Subcutaneous abdominal adipose tissue (tissue), 5 donors: Measurements from ENCODE around the gene NKX6-2.
"Not testable (repeated sequence)": the region's sequence is repeated elsewhere in the genome, so short reads cannot be mapped to it uniquely, and the experiment has no call there.

Experiments
- H3K27ac ChIP-seq: one replicate; pipeline ENCODE4 v1.7.0; 2013; ENCODE audit warnings: low read depth, mild to moderate bottlenecking, inconsistent platforms, low read length, moderate library complexity
- H3K27me3 ChIP-seq, 5 donors: one replicate each; pipeline ENCODE4 v1.7.0; 2013; ENCODE audit warnings: low read length in 5 of 5, inconsistent platforms in 1 of 5; ENCODE audit not compliant: control insufficient read depth in 5 of 5, insufficient read depth in 4 of 5
- H3K36me3 ChIP-seq, 5 donors: one replicate each; pipeline ENCODE4 v1.7.0; 2013; ENCODE audit warnings: low read length in 5 of 5; ENCODE audit not compliant: control insufficient read depth in 5 of 5, insufficient read depth in 5 of 5
- H3K4me1 ChIP-seq, 5 donors: one replicate each; pipeline ENCODE4 v1.7.0; 2013; ENCODE audit warnings: low read length in 5 of 5, mild to moderate bottlenecking in 3 of 5, moderate library complexity in 1 of 5; ENCODE audit not compliant: control insufficient read depth in 5 of 5, insufficient read depth in 5 of 5
- H3K4me3 ChIP-seq, 5 donors: one replicate each; pipeline ENCODE4 v1.7.0; 2013; ENCODE audit warnings: low read length in 5 of 5, low read depth in 1 of 5
- H3K9ac ChIP-seq, 5 donors: one replicate each; pipeline ENCODE4 v1.7.0; 2013; ENCODE audit warnings: low read length in 5 of 5, mild to moderate bottlenecking in 4 of 5, moderate library complexity in 3 of 5
- H3K9me3 ChIP-seq, 5 donors: one replicate each; pipeline ENCODE4 v1.7.0; 2013; ENCODE audit warnings: low read length in 5 of 5; ENCODE audit not compliant: control insufficient read depth in 5 of 5
- donor health status: healthy.
- donor health status: healthy.
- donor health status: healthy.
- donor health status: healthy.
- donor health status: healthy.

The NKX6-2 gene

DNA sequence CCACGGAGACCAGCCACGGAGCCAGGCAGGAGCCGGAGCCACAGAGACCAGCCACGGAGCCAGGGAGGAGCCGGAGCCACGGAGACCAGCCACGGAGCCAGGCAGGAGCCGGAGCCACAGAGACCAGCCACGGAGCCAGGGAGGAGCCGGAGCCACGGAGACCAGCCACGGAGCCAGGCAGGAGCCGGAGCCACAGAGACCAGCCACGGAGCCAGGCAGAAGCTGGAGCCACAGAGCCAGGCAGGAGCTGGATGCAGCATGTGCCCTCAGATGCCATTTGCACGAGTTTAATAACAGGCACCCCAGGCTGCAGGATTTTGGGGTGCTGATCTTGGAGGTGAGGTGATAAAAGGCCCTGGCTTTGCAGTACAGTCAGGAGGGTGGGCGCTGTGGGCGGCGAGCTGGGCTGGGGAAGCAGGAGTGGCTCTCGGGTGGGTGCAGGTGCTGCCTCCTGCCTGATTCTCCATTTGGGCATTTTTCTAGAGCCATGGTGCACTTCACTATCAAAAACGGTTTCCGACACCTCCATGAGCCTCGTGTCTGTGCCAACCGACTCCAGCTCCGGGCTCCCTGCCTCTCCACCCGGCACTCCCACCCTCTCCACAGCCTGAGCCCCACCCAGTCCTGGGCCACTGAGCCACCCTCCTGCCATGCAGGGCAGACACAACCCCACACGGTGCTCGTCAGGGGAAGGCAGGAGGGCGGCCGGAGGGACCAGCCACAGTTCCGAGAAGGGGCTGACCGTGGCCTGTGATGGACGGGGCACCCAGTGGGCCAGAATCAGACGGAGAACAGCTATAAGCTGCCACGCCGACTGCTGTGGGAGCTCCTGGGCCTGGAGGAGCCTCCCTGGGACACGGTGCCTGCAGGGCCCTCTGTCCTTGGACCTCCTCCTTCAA is 40.8 kb upstream of the NKX6-2 start:
- no peak overlapping the region for H3K4me3 ChIP-seq
- no peaks in the 10 kb centered on the region for H3K4me1 ChIP-seq
- peaks cover 0 to 8% (median 3%) of the 10 kb centered on the region in 5 donors for H3K27me3 ChIP-seq
- H3K9ac ChIP-seq: no peak overlapping the region
- no peak overlapping the region for H3K27ac ChIP-seq
- no peaks in the 10 kb centered on the region for H3K9me3 ChIP-seq
- H3K36me3 ChIP-seq: no peaks in the 10 kb centered on the region

- H3K4me1 ChIP-seq, H3K9ac ChIP-seq, H3K9me3 ChIP-seq, H3K27ac ChIP-seq, H3K4me3 ChIP-seq, H3K27me3 ChIP-seq, H3K36me3 ChIP-seq: not testable (repeated sequence)
Observed at GRCh38 chr10:132825783-132826523, 40.0 kb upstream of the NKX6-2 start.

DNA sequence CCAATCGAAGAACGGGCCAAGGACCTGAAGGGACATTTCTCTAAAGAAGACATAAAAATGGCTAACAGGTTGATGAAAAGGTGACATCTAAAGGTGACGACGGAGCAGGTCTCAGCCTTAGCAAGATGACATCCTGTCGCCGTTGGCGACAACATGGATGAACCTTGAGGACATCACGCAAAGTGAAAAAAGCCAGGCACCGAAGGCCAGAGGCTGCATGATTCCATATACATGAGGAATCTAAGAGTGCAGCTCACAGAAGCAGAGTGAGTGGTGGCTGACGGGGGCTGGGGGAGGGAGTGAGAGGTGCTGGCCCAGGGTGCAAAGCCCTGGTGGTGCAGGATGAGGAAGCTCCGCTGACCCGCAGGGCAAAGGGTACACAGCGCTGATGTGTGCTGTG is 34.1 kb upstream of the NKX6-2 start:
- H3K4me1 ChIP-seq: no peaks in the 10 kb centered on the region
- no peaks in the 10 kb centered on the region for H3K36me3 ChIP-seq
- H3K27ac ChIP-seq: no peak overlapping the region
- H3K27me3 ChIP-seq: peaks cover 0 to 13% (median 11%) of the 10 kb centered on the region in 5 donors
- H3K9ac ChIP-seq: no peak overlapping the region
- no peak overlapping the region for H3K4me3 ChIP-seq
- peaks cover 0 to 9% (median 3%) of the 10 kb centered on the region in 5 donors for H3K9me3 ChIP-seq

GRCh38 chr10:132817701-132818211 is 31.8 kb upstream of the NKX6-2 start:
- Histone ChIP-seq H3K27ac (no peak overlapping the region), H3K36me3 (no peaks in the 10 kb centered on the region), H3K4me1 (no peaks in the 10 kb centered on the region), H3K9ac (no peak overlapping the region), H3K9me3 (peaks cover 0 to 9% (median 3%) of the 10 kb centered on the region in 5 donors), H3K27me3 (peaks cover 0 to 24% (median 14%) of the 10 kb centered on the region in 5 donors), H3K4me3 (no peak overlapping the region)

DNA sequence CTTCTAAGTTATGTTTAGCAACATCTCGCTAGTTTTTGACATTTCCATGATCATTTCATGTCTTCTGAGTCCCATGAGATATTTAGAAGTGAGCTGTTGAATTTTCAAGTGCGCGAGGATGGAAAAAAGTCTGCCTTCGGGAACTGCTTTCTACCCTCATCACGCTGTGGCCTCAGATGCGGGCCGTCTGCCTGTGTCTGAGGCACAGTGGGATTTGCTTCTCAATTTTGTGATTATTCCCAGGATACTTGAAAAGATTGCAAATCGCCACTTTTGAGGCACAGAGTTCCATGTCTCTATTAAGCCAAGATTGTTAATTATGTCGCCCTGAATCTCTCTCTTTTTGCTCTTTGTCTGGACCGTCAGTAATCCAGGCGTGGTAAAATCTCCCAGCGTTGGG is 30.8 kb upstream of the NKX6-2 start:
- Histone ChIP-seq H3K36me3 (no peaks in the 10 kb centered on the region), H3K27me3 (peaks cover 0 to 27% (median 19%) of the 10 kb centered on the region in 5 donors), H3K27ac (no peak overlapping the region), H3K9me3 (peaks cover 0 to 9% (median 3%) of the 10 kb centered on the region in 5 donors), H3K9ac (no peak overlapping the region), H3K4me3 (no peak overlapping the region), H3K4me1 (no peaks in the 10 kb centered on the region)

DNA sequence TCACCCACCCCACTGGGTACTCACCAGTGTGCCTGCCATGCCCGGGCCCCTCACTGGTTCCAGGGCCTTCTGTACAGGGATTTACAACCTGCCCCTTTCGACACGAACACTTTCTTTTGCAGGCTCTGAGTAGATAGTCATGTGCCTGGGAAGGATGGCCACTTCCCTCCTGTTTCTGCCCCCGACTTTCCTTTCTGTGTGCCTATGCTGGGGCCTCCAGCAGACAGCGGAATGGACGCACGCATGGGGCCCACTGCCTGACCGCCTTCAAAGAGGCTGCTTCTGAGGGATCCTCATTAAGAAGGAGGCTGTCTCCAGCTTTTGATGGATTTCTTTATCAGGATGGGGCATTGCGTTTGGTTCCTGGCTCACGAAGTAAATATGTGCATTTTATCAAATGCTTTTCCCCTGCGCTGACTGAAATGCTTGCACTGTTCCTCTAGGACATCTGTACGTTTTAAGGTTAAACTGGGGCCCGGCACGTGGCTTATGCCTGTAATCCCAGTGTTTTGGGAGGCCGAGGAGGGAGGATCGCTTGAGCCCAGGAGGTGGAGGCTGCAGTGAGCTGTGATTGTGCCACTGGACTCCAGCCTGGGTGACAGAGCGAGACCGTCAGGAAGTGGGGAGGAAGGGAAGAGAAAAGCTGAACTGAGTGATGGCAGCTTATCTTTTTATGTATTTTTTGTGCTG is 29.4 kb upstream of the NKX6-2 start:
- Histone ChIP-seq H3K36me3 (no peaks in the 10 kb centered on the region), H3K4me1 (no peaks in the 10 kb centered on the region), H3K4me3 (no peak overlapping the region), H3K9ac (no peak overlapping the region), H3K9me3 (peaks cover 0 to 9% (median 3%) of the 10 kb centered on the region in 5 donors), H3K27ac (no peak overlapping the region), H3K27me3 (peaks cover 0 to 36% (median 33%) of the 10 kb centered on the region in 5 donors)

- Histone ChIP-seq H3K4me1 (no peaks in the 10 kb centered on the region), H3K9me3 (peaks cover 0 to 4% (median 2%) of the 10 kb centered on the region in 5 donors), H3K9ac (no peak overlapping the region), H3K27ac (no peak overlapping the region), H3K36me3 (no peaks in the 10 kb centered on the region), H3K4me3 (no peak overlapping the region), H3K27me3 (peaks cover 0 to 42% (median 35%) of the 10 kb centered on the region in 5 donors)
Observed at GRCh38 chr10:132814469-132814856, 28.5 kb upstream of the NKX6-2 start.

- H3K27me3 ChIP-seq: peaks cover 0 to 47% (median 35%) of the 10 kb centered on the region in 5 donors
- H3K4me3 ChIP-seq: no peak overlapping the region
- no peaks in the 10 kb centered on the region for H3K4me1 ChIP-seq
- H3K9ac ChIP-seq: no peak overlapping the region
- no peak overlapping the region for H3K27ac ChIP-seq
- no peaks in the 10 kb centered on the region for H3K9me3 ChIP-seq
- no peaks in the 10 kb centered on the region for H3K36me3 ChIP-seq
Observed at GRCh38 chr10:132813560-132814468, 27.9 kb upstream of the NKX6-2 start.

GRCh38 chr10:132813001-132813401 is 27.1 kb upstream of the NKX6-2 start:
- H3K27ac ChIP-seq: no peak overlapping the region
- H3K9ac ChIP-seq: no peak overlapping the region
- H3K9me3 ChIP-seq: no peaks in the 10 kb centered on the region
- no peak overlapping the region for H3K4me3 ChIP-seq
- no peaks in the 10 kb centered on the region for H3K36me3 ChIP-seq
- peaks cover 0 to 55% (median 38%) of the 10 kb centered on the region in 5 donors for H3K27me3 ChIP-seq
- no peaks in the 10 kb centered on the region for H3K4me1 ChIP-seq
